ENCODE results near the gene CXCR6. TPM values are rescaled to one million over a fixed set of nuclear protein-coding genes. Genes with fewer than 3 reads are reported as not detected.

CXCR6 gene
- total RNA-seq, 2 donors from 2014 or later = not detected

DNA sequence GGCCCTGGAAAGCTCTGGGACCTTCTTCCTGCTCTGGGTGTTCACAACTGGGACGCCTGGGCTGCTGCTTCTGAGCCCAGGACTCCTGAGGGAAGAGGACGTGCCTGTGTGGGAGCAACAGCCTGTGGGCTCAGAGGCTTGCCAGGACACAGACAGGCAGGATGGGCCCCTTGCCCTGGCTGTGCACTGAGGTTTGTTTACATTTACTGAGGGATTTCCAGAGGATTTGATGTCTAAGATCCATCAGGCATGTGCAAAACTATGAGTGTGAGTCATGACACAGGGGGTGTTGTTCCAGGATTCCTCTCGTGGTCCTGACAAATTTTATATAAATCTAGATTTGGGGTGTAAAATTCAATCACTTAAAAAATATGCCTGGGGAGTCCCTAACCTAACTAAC lies 46.3 kb upstream of the CXCR6 start:
- DNase-seq = no peak
- Mint-ChIP-seq H3K27me3 (ENCODE audit: insufficient read depth) (peaks cover 5% of the 10 kb centered on the region), H3K36me3 (ENCODE audit: low read depth) (no peaks in the 10 kb centered on the region), H3K27ac (no peak overlapping the region), H3K9me3 (no peaks in the 10 kb centered on the region), H3K4me1 (peaks cover 5% of the 10 kb centered on the region), H3K4me3 (no peak overlapping the region)
- H3K27ac ChIP-seq (ENCODE audit: low read depth, low read length) = no peak overlapping the region
- H3K36me3 ChIP-seq (ENCODE audit: control insufficient read depth, insufficient read depth, low read length) = no peaks in the 10 kb centered on the region
- H3K9ac ChIP-seq (ENCODE audit: extremely low read depth, low read length, poor library complexity, severe bottlenecking) = no peak overlapping the region
- TF ChIP-seq, protein P1, sequence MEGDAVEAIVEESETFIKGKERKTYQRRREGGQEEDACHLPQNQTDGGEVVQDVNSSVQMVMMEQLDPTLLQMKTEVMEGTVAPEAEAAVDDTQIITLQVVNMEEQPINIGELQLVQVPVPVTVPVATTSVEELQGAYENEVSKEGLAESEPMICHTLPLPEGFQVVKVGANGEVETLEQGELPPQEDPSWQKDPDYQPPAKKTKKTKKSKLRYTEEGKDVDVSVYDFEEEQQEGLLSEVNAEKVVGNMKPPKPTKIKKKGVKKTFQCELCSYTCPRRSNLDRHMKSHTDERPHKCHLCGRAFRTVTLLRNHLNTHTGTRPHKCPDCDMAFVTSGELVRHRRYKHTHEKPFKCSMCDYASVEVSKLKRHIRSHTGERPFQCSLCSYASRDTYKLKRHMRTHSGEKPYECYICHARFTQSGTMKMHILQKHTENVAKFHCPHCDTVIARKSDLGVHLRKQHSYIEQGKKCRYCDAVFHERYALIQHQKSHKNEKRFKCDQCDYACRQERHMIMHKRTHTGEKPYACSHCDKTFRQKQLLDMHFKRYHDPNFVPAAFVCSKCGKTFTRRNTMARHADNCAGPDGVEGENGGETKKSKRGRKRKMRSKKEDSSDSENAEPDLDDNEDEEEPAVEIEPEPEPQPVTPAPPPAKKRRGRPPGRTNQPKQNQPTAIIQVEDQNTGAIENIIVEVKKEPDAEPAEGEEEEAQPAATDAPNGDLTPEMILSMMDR (conservative IDR thresholded peaks at IDR 0.05) = no peak
- H3K27me3 ChIP-seq (ENCODE audit: control insufficient read depth, insufficient read depth, low read length, poor library complexity, severe bottlenecking) = no peaks in the 10 kb centered on the region
- WGBS, 2 experiments (ENCODE audit: insufficient coverage in 1 of 2, insufficient read length in 1 of 2) = 87% methylated on average over 3 of the region's 3 CpGs; no CpG with 5 or more reads in 1 of the 2 experiments
- H3K9me3 ChIP-seq (ENCODE audit: control insufficient read depth, low read length) = no peaks in the 10 kb centered on the region
- no peak overlapping the region for H3K4me3 ChIP-seq (ENCODE audit: low read length)
- H3K4me1 ChIP-seq (ENCODE audit: control insufficient read depth, insufficient read depth, low read length) = no peaks in the 10 kb centered on the region

DNA sequence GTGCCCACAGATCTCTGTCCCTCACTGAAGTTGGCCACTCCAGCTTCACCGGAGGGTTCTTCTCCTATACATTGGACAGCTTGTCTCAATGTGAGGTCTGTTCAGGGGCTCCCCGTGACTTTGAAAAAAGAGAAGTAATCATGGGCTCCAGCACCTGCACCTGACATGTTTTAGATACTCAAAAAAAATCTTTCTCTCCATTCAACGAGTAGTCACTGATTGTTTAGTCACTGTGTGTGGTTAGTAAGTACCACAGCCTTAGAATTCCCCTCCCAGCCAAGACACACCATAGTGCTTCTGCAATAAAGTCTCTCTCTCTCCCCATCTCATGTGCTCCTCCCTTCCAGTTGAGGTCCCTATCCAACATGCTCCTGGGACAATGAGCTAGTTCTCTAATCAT lies 38.3 kb upstream of the CXCR6 start:
- Histone ChIP-seq H3K27me3 (ENCODE audit: control insufficient read depth, insufficient read depth, low read length, poor library complexity, severe bottlenecking) (no peaks in the 10 kb centered on the region), H3K4me1 (ENCODE audit: control insufficient read depth, insufficient read depth, low read length) (no peaks in the 10 kb centered on the region), H3K36me3 (ENCODE audit: control insufficient read depth, insufficient read depth, low read length) (no peaks in the 10 kb centered on the region), H3K9ac (ENCODE audit: extremely low read depth, low read length, poor library complexity, severe bottlenecking) (no peak overlapping the region), H3K27ac (ENCODE audit: low read depth, low read length) (no peak overlapping the region), H3K4me3 (ENCODE audit: low read length) (no peak overlapping the region), H3K9me3 (ENCODE audit: control insufficient read depth, low read length) (no peaks in the 10 kb centered on the region)
- Mint-ChIP-seq H3K36me3 (ENCODE audit: low read depth) (no peaks in the 10 kb centered on the region), H3K9me3 (no peaks in the 10 kb centered on the region), H3K4me3 (no peak overlapping the region), H3K4me1 (no peaks in the 10 kb centered on the region), H3K27me3 (ENCODE audit: insufficient read depth) (peaks cover 10% of the 10 kb centered on the region), H3K27ac (no peak overlapping the region)
- TF ChIP-seq, protein P1 (conservative IDR thresholded peaks at IDR 0.05) = no peak
- no peak for DNase-seq
- WGBS, 2 experiments (ENCODE audit: insufficient coverage in 1 of 2, insufficient read length in 1 of 2) = 91 to 93% methylated on average over 2 to 3 of the region's 3 CpGs

DNA sequence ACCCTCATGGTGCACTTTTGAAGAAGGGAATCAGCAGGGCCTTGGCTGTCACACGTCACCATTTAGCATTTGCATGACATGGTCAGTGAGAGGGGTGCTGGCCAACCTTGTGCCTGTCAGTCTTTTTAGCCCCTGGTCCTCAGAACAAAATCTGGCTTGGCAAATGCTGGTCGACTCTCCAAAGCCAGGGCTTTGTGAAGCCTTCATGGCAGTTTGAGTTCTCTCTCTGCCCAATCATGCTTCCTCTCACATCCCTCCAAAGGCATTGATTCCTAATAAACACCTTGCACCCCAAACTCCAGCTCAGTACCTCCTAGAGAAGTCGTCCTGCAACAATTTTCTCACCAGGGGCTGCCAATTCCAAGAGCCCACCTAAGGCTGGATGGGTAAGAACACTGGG lies 37.5 kb upstream of the CXCR6 start:
- no peaks in the 10 kb centered on the region for H3K4me1 Mint-ChIP-seq
- peaks cover 10% of the 10 kb centered on the region for H3K27me3 Mint-ChIP-seq (ENCODE audit: insufficient read depth)
- no peak for DNase-seq
- no peak overlapping the region for H3K4me3 Mint-ChIP-seq
- H3K36me3 Mint-ChIP-seq (ENCODE audit: low read depth) = no peaks in the 10 kb centered on the region
- Histone ChIP-seq H3K4me3 (ENCODE audit: low read length) (no peak overlapping the region), H3K9ac (ENCODE audit: extremely low read depth, low read length, poor library complexity, severe bottlenecking) (no peak overlapping the region), H3K36me3 (ENCODE audit: control insufficient read depth, insufficient read depth, low read length) (no peaks in the 10 kb centered on the region), H3K4me1 (ENCODE audit: control insufficient read depth, insufficient read depth, low read length) (no peaks in the 10 kb centered on the region), H3K27ac (ENCODE audit: low read depth, low read length) (no peak overlapping the region), H3K27me3 (ENCODE audit: control insufficient read depth, insufficient read depth, low read length, poor library complexity, severe bottlenecking) (no peaks in the 10 kb centered on the region), H3K9me3 (ENCODE audit: control insufficient read depth, low read length) (no peaks in the 10 kb centered on the region)
- H3K27ac Mint-ChIP-seq = no peak overlapping the region
- 86 to 93% methylated on average over 3 of the region's 3 CpGs for WGBS, 2 experiments (ENCODE audit: insufficient coverage in 1 of 2, insufficient read length in 1 of 2)
- H3K9me3 Mint-ChIP-seq = no peaks in the 10 kb centered on the region
- TF ChIP-seq, protein P1 (conservative IDR thresholded peaks at IDR 0.05) = no peak

All from endodermal cell (in vitro differentiated cells).